DND-41 (cell line): ENCODE results near the gene FOXP1.

ENCODE experiments used
- EZH2 ChIP-seq: IDR thresholded peaks from 3 replicates; pipeline ENCODE4 v1.6.1; 2012; ENCODE audit warnings: borderline replicate concordance, low read depth, mild to moderate bottlenecking, moderate library complexity, low read length, inconsistent platforms; ENCODE audit not compliant: severe bottlenecking
- TF ChIP-seq, protein P1 (sequence below): IDR thresholded peaks from 2 replicates; pipeline ENCODE4 v1.5.1; 2012; ENCODE audit warnings: borderline replicate concordance, low read length, moderate library complexity, mild to moderate bottlenecking; ENCODE audit not compliant: poor library complexity, severe bottlenecking; ENCODE audit errors: extremely low read depth

- TF ChIP-seq, protein P1, sequence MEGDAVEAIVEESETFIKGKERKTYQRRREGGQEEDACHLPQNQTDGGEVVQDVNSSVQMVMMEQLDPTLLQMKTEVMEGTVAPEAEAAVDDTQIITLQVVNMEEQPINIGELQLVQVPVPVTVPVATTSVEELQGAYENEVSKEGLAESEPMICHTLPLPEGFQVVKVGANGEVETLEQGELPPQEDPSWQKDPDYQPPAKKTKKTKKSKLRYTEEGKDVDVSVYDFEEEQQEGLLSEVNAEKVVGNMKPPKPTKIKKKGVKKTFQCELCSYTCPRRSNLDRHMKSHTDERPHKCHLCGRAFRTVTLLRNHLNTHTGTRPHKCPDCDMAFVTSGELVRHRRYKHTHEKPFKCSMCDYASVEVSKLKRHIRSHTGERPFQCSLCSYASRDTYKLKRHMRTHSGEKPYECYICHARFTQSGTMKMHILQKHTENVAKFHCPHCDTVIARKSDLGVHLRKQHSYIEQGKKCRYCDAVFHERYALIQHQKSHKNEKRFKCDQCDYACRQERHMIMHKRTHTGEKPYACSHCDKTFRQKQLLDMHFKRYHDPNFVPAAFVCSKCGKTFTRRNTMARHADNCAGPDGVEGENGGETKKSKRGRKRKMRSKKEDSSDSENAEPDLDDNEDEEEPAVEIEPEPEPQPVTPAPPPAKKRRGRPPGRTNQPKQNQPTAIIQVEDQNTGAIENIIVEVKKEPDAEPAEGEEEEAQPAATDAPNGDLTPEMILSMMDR = no peak
- TF ChIP-seq EZH2 = no peak
These were observed 119.9 kb downstream of the FOXP1 start for GRCh38 chr3:71463617-71464016.
